Measurements from ENCODE around the gene TPSB2.
"Not testable (repeated sequence)": the region's sequence is repeated elsewhere in the genome, so short reads cannot be mapped to it uniquely, and the experiment has no call there.

TPSB2 gene

DNA sequence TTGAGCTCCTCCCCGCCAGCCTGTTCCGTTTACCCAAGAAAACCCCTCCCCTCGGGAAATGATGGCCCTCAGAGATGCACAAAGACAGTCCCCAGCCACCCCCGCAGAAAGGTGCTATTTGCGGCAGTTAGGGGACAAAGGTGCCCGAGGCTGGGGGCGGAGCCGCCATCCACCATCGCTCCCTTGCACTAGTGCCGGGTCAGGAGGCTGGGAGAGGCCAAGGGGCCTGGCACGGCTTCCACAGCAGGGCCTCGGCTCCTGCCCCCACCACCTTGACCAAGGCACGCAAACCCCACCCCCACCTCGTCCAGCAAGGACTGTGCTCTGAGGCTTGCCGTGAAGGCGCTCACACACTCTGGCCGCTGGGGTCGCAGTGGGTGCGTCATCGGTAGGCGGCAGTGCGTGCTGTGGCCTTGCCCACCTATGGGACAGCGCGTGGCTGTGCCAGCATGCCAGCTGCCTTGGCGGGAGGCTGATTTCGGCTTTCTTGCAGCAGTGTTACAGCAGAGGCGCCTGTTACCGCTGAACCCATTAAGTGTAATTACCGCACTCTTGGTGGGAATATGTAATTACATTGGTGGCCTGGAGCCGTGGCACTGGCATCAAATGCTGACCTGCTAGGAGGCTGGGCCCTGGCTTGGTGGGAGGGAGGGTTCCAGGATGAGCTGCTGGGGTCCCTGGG is 36.7 kb downstream of the TPSB2 start:
- H3K4me3 ChIP-seq (ENCODE audit: low read depth, low read length) = no peak overlapping the region
- TF ChIP-seq, protein P1, sequence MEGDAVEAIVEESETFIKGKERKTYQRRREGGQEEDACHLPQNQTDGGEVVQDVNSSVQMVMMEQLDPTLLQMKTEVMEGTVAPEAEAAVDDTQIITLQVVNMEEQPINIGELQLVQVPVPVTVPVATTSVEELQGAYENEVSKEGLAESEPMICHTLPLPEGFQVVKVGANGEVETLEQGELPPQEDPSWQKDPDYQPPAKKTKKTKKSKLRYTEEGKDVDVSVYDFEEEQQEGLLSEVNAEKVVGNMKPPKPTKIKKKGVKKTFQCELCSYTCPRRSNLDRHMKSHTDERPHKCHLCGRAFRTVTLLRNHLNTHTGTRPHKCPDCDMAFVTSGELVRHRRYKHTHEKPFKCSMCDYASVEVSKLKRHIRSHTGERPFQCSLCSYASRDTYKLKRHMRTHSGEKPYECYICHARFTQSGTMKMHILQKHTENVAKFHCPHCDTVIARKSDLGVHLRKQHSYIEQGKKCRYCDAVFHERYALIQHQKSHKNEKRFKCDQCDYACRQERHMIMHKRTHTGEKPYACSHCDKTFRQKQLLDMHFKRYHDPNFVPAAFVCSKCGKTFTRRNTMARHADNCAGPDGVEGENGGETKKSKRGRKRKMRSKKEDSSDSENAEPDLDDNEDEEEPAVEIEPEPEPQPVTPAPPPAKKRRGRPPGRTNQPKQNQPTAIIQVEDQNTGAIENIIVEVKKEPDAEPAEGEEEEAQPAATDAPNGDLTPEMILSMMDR (IDR thresholded peaks at IDR 0.05; ENCODE audit: control insufficient read depth, extremely low read depth, insufficient read depth) = no peak
- DNase-seq (ENCODE audit: low read depth) = no peak

DNA sequence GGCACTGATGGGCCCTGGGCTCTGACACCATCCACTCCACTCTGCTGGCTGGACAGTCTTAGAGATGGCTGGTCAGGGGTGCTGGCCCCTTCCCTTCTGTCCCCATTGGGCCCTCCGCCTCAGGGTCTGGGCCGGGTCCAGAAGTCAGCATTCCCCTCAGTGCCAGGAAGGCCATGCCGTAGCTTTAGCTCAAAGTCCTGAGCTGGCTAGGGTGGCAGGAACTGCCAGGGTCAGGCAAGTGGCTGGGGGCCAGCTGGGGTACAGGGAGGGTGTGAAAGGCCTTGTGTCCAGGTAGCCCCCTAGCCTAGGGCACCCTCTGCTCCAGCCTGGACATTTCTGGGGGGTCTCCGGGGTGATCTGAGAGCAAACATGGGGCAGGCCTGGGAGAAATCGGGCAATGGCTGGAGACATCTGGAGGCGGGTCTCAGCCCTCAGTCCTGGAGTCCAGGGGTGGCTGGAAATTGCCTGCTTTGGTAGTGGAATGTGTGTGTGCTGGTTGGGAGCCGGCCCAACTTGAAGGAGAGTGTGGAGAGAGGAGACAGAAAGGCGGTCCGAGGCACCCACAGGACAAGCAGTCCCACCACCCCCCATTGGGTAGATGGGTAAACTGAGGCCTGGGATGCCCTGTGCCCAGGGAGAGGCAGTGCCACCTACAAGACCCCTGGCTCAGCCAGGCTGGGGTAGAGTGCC is 37.5 kb downstream of the TPSB2 start:
- no peak for DNase-seq (ENCODE audit: low read depth)
- TF ChIP-seq, protein P1 (IDR thresholded peaks at IDR 0.05; ENCODE audit: control insufficient read depth, extremely low read depth, insufficient read depth) = no peak
- H3K4me3 ChIP-seq (ENCODE audit: low read depth, low read length) = no peak overlapping the region

DNA sequence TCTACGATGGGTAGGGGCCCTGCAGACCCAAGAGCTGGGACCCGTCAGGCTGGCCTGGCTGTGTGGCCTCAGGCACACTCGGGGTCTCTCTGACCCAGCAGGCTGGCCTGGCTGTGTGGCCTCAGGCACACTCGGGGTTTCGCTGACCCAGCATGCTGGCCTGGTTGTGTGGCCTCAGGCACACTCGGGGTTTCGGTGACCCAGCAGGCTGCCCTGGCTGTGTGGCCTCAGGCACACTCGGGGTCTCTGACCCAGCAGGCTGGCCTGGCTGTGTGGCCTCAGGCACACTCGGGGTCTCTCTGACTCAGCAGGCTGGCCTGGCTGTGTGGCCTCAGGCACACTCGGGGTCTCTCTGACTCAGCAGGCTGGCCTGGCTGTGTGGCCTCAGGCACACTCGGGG is 39.2 kb downstream of the TPSB2 start:
- not testable (repeated sequence) for DNase-seq (ENCODE audit: low read depth)

DNA sequence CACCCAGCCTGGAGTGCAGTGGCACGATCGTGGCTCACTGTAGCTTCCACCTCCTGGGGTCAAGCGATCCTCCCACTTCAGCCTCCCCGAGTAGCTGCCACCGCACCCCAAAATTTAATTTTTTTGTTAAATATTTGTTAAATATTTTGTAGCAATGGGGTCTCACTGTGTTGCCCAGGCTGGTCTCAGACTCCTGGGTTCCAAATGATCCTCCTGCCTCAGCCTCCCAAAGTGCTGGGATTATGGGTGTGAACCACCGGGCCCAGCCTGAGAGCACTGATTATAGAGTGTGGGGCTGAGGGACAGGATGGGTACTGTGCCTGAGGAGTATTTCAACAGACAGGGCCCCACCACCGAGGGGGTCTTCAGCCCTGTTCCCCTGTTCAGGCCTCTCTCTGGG is 40.5 kb downstream of the TPSB2 start:
- TF ChIP-seq, protein P1 (IDR thresholded peaks at IDR 0.05; ENCODE audit: control insufficient read depth, extremely low read depth, insufficient read depth) = no peak
- no peak for DNase-seq (ENCODE audit: low read depth)
- H3K4me3 ChIP-seq (ENCODE audit: low read depth, low read length) = no peak overlapping the region

More for the DNA sequence above, 39.2 kb downstream of the TPSB2 start:
- not testable (repeated sequence) for H3K4me3 ChIP-seq (ENCODE audit: low read depth, low read length)

DNA sequence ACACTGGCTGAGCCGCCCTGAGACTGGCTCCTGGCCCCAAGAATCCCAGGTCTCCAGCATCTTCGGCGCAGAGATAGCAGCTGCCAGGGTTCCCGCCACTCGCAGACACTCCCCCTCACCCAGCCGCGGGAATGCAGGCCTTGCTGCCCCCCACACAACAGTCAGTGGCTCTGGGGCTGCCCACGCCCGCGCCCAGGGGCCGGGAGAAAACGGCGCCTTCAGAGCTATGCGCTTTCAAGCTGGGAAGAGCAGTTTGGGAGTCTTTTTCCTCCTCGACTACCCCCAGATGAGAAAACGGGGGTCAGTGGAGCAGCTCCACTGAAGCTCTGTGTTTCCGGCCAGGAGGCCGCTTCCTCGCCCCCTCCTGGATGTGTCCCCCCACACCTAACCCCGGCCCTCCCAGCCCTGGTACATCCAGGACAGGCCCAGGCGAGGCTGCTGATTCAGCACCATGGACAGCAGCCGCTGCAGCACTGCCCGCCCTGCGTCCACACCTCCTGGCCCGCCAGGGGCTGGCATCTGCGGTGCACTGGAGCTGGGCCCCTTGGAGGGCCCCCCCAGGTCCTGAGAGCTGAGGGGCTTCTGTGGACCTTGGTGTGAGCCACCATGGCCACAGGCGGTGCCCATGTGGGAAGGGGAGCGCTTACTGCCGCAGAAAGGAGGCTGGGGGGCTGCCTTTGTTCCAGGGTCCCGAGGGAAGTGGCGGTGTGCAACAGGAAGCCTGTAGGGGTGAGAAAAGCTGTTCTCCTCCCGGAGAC is 41.4 kb downstream of the TPSB2 start:
- DNase-seq (ENCODE audit: low read depth) = no peak
- TF ChIP-seq, protein P1 (IDR thresholded peaks at IDR 0.05; ENCODE audit: control insufficient read depth, extremely low read depth, insufficient read depth) = no peak
- H3K4me3 ChIP-seq (ENCODE audit: low read depth, low read length) = no peak overlapping the region

DNA sequence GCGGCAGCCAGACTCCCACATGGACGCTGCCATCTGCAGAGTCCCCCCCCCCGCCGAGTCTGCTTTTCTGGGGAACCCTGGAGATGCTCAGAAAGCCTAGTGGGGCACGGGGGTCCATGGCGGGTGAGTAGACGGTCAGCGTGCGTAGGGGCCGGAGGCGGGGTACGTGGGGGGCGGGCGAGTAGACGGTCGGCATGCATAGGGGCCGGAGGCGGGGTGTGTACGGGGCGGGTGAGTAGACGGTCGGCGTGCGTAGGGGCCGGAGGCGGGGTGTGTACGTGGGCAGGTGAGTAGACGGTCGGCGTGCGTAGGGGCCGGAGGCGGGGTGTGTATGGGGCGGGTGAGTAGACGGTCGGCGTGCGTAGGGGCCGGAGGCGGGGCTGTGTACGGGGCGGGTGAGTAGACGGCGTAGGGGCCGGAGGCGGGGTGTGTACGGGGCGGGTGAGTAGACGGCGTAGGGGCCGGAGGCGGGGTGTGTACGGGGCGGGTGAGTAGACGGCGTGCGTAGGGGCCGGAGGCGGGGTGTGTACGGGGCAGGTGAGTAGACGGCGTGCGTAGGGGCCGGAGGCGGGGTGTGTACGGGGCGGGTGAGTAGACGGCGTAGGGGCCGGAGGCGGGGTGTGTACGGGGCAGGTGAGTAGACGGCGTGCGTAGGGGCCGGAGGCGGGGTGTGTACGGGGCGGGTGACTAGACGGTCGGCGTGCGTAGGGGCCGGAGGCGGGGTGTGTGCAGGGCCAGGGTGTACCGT is 44.4 kb downstream of the TPSB2 start:
- not testable (repeated sequence) for DNase-seq (ENCODE audit: low read depth); H3K4me3 ChIP-seq (ENCODE audit: low read depth, low read length)

DNA sequence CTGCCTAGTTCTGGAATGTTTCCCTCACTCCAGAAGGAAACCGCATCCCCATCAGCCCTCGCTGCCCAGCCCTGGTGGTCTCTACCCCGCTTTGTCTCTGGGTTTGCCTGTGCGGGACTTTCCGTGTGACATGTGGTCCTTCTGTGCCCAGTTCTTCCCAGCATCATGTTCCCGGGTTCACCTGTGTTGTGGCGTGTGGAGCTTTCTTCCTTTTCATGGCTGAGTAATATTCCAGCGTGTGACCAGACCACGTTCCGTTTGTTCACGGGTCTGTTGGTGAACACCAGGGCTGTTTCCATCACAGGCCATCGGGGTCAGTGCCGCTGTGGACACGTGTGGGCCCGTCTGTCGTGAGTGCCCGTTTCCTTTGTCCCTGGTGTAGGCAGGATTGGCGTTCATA is 45.0 kb downstream of the TPSB2 start:
- no peak for DNase-seq (ENCODE audit: low read depth)
- TF ChIP-seq, protein P1 (IDR thresholded peaks at IDR 0.05; ENCODE audit: control insufficient read depth, extremely low read depth, insufficient read depth) = no peak
- H3K4me3 ChIP-seq (ENCODE audit: low read depth, low read length) = no peak overlapping the region
